GM12874 (cell line): Measurements from ENCODE around the gene UGT2A2.

Experiments used
- CTCF ChIP-seq: IDR thresholded peaks from 2 replicates; pipeline ENCODE4 v1.5.1; 2011; ENCODE audit warnings: low read depth, mild to moderate bottlenecking, control low read depth, low read length, moderate library complexity; ENCODE audit not compliant: insufficient read depth

UGT2A2 gene

GRCh38 chr4:69639542-69639941 lies at the start of gene UGT2A2:
UGT2A2 (minus strand) TSS chr4:69639642; CDS start chr4:69639640, 2 bp downstream.
- TF ChIP-seq CTCF = no peak

- TF ChIP-seq CTCF = no peak
Measured at GRCh38 chr4:69684804-69685203, 45.4 kb upstream of the UGT2A2 start.

- TF ChIP-seq CTCF = no peak
Measured at GRCh38 chr4:69668680-69669079, 29.2 kb upstream of the UGT2A2 start.

- TF ChIP-seq CTCF = no peak
Measured at GRCh38 chr4:69658133-69658532, 18.7 kb upstream of the UGT2A2 start.

GRCh38 chr4:69656653-69657158 lies 17.3 kb upstream of the UGT2A2 start:
- TF ChIP-seq CTCF = no peak

- TF ChIP-seq CTCF = no peak
Measured at GRCh38 chr4:69653147-69653546, 13.7 kb upstream of the UGT2A2 start, which contains the start of gene UGT2A1. UGT2A1 (minus strand) TSS chr4:69653247; CDS start chr4:69647644, 5,603 bp downstream.

- no peak for TF ChIP-seq CTCF
Measured at GRCh38 chr4:69650872-69651271, 11.4 kb upstream of the UGT2A2 start.
